Breast epithelium (tissue), 3 donors: ENCODE data around the gene FAM228B.

Experiments
- CTCF ChIP-seq, 3 donors: fragments of 450-650 bp; IDR thresholded peaks; one replicate each; pipeline ENCODE4 v1.5.1; 2016 to 2017; ENCODE audit warnings: antibody characterized with exemption in 3 of 3, mild to moderate bottlenecking in 3 of 3, moderate library complexity in 3 of 3
- POLR2A ChIP-seq: fragments of 450-650 bp; IDR thresholded peaks from one replicate; pipeline ENCODE4 v1.6.1; 2016; ENCODE audit warnings: antibody characterized with exemption, mild to moderate bottlenecking, moderate library complexity
- POLR2AphosphoS5 ChIP-seq, 3 donors: sonication (generic); formaldehyde crosslinking; IDR thresholded peaks; one replicate each; pipeline ENCODE4 v1.6.1; 2017; ENCODE audit warnings: antibody characterized with exemption in 3 of 3

- no peak for TF ChIP-seq CTCF (IDR thresholded peaks at IDR 0.05)
- TF ChIP-seq POLR2A = no peak
- no peak for TF ChIP-seq POLR2AphosphoS5 (IDR thresholded peaks at IDR 0.05)
Measured at GRCh38 chr2:24190503-24190902, 67.2 kb downstream of the FAM228B start.
